HT1080 (cell line): ENCODE measurements around the gene PGLYRP3. TPM values are rescaled to one million over a fixed set of nuclear protein-coding genes. Genes with fewer than 3 reads are reported as not detected.
"Not testable (repeated sequence)": the region's sequence is repeated elsewhere in the genome, so short reads cannot be mapped to it uniquely, and the experiment has no call there.

ENCODE experiments used
- DNase-seq: peaks from one replicate; pipeline ENCODE4 v3.0.0-alpha.2; 2015; ENCODE audit warnings: low read depth
- total RNA-seq: library from RNA; depleted of rRNA; stranded (reverse); fragments of >200 nt; shearing (Covaris generic); gene quantifications from 2 replicates; pipeline ENCODE4 v1.2.3, GENCODE V29; 2014

Gene PGLYRP3
- total RNA-seq, 1 experiment from 2014 or later = not detected

- peak; percentile 4 for DNase-seq
These were observed 36.9 kb upstream of the PGLYRP3 start for GRCh38 chr1:153349363-153350320.

- no peak for DNase-seq
These were observed 36.0 kb upstream of the PGLYRP3 start, which contains the start of gene PGLYRP4 for GRCh38 chr1:153348511-153349362. Gene PGLYRP4 (minus strand): TSS chr1:153348841. CDS start chr1:153347932, 909 bp downstream.

- no peak for DNase-seq
These were observed 35.1 kb upstream of the PGLYRP3 start for GRCh38 chr1:153347856-153348255.

GRCh38 chr1:153347049-153347448 is 34.3 kb upstream of the PGLYRP3 start:
- not testable (repeated sequence) for DNase-seq

GRCh38 chr1:153346077-153346723 is 33.4 kb upstream of the PGLYRP3 start:
- DNase-seq = no peak

GRCh38 chr1:153345187-153346076 is 32.7 kb upstream of the PGLYRP3 start:
- DNase-seq = no peak

- DNase-seq = no peak
These were observed 31.9 kb upstream of the PGLYRP3 start for GRCh38 chr1:153344718-153345025.

- DNase-seq = no peak
These were observed 31.3 kb upstream of the PGLYRP3 start for GRCh38 chr1:153343811-153344717.

GRCh38 chr1:153343040-153343681 is 30.4 kb upstream of the PGLYRP3 start:
- no peak for DNase-seq

GRCh38 chr1:153342178-153342577 is 29.4 kb upstream of the PGLYRP3 start:
- DNase-seq = no peak

GRCh38 chr1:153341431-153341934 is 28.7 kb upstream of the PGLYRP3 start:
- DNase-seq = no peak

GRCh38 chr1:153340356-153340755 is 27.6 kb upstream of the PGLYRP3 start:
- DNase-seq = no peak

- no peak for DNase-seq
These were observed 27.1 kb upstream of the PGLYRP3 start for GRCh38 chr1:153339802-153340201.

GRCh38 chr1:153337980-153338853 is 25.5 kb upstream of the PGLYRP3 start:
- DNase-seq = no peak

- DNase-seq = no peak
These were observed 23.9 kb upstream of the PGLYRP3 start for GRCh38 chr1:153336650-153337049.

- no peak for DNase-seq
These were observed 21.1 kb upstream of the PGLYRP3 start for GRCh38 chr1:153333902-153334301.

- DNase-seq = no peak
These were observed 12.2 kb upstream of the PGLYRP3 start for GRCh38 chr1:153324912-153325311.

- DNase-seq = no peak
These were observed 9.8 kb upstream of the PGLYRP3 start for GRCh38 chr1:153322568-153322967.
